OCI-LY3 (cell line): ENCODE measurements around the gene MACO1.
"Not testable (repeated sequence)": the region's sequence is repeated elsewhere in the genome, so short reads cannot be mapped to it uniquely, and the experiment has no call there.

ENCODE experiments used
- EZH2phosphoT487 ChIP-seq: fragments of 200-600 bp; shearing (Covaris generic); IDR thresholded peaks from 2 replicates; pipeline ENCODE4 v1.6.1; 2018; ENCODE audit warnings: antibody characterized with exemption, mixed run types, low read depth
- TF ChIP-seq, protein P1 (sequence below): fragments of 200-600, 300-600 bp; sonication (generic); IDR thresholded peaks from 2 replicates; pipeline ENCODE4 v1.5.1; 2014; ENCODE audit warnings: antibody characterized with exemption, low read length, low read depth

GRCh38 chr1:25414157-25414556 is 16.5 kb upstream of the MACO1 start:
- TF ChIP-seq, protein P1, sequence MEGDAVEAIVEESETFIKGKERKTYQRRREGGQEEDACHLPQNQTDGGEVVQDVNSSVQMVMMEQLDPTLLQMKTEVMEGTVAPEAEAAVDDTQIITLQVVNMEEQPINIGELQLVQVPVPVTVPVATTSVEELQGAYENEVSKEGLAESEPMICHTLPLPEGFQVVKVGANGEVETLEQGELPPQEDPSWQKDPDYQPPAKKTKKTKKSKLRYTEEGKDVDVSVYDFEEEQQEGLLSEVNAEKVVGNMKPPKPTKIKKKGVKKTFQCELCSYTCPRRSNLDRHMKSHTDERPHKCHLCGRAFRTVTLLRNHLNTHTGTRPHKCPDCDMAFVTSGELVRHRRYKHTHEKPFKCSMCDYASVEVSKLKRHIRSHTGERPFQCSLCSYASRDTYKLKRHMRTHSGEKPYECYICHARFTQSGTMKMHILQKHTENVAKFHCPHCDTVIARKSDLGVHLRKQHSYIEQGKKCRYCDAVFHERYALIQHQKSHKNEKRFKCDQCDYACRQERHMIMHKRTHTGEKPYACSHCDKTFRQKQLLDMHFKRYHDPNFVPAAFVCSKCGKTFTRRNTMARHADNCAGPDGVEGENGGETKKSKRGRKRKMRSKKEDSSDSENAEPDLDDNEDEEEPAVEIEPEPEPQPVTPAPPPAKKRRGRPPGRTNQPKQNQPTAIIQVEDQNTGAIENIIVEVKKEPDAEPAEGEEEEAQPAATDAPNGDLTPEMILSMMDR: not testable (repeated sequence)
- TF ChIP-seq EZH2phosphoT487: not testable (repeated sequence)
